H1 (cell line): ENCODE results near the gene TBC1D9. TPM values are rescaled to one million over a fixed set of nuclear protein-coding genes. Genes with fewer than 3 reads are reported as not detected.

Experiments
- CTCF ChIA-PET: fragments of 300-600 bp; sonication (Branson Sonifier 250); formaldehyde crosslinking; loops from one replicate; lab custom pipeline; 2021; ENCODE audit not compliant: partially characterized antibody; lab: Charles Lee
- POLR2A ChIA-PET: fragments of 300-600 bp; sonication (Branson Sonifier 250); formaldehyde crosslinking; loops from one replicate; lab custom pipeline; 2021; ENCODE audit warnings: inconsistent platforms; ENCODE audit not compliant: partially characterized antibody; lab: Charles Lee
- DNase-seq, 2 experiments: peaks; one replicate each; pipeline versions ENCODE4 v3.0.0 to v3.0.0-alpha.2; 2010 to 2022; ENCODE audit warnings: low spot score in 2 of 2, low read depth in 1 of 2, mixed read lengths in 1 of 2
- FAIRE-seq: peaks from 2 replicates; lab custom pipeline; 2011; peaks lifted over from hg19 to GRCh38; lab: Jason Lieb, UNC
- H2AFZ ChIP-seq: 2 replicates; pipeline ENCODE4 v1.8.1; 2012; ENCODE audit warnings: low read length, inconsistent platforms
- H2AK5ac ChIP-seq: 2 replicates; pipeline ENCODE4 v1.6.1; 2013; ENCODE audit warnings: low read depth, low read length
- H2BK120ac ChIP-seq: replicated peaks from 2 replicates; pipeline ENCODE3; 2013; ENCODE audit warnings: low read depth, low read length, inconsistent platforms
- H2BK12ac ChIP-seq: 2 replicates; pipeline ENCODE4 v1.6.1; 2013; ENCODE audit warnings: low read depth, low read length
- H2BK15ac ChIP-seq: 2 replicates; pipeline ENCODE4 v1.6.1; 2013; ENCODE audit warnings: low read length
- H2BK20ac ChIP-seq: 2 replicates; pipeline ENCODE4 v1.6.1; 2013; ENCODE audit warnings: low read length
- H2BK5ac ChIP-seq: 2 replicates; pipeline ENCODE4 v1.6.1; 2013; ENCODE audit warnings: low read depth, low read length
- H3K14ac ChIP-seq: 2 replicates; pipeline ENCODE4 v1.6.1; 2013; ENCODE audit warnings: inconsistent platforms; ENCODE audit not compliant: insufficient read length
- H3K18ac ChIP-seq: 2 replicates; pipeline ENCODE4 v1.6.1; 2013; ENCODE audit warnings: low read length; ENCODE audit errors: extremely low read depth
- H3K23ac ChIP-seq: 2 replicates; pipeline ENCODE4 v1.6.1; 2013; ENCODE audit warnings: inconsistent platforms; ENCODE audit not compliant: insufficient read length
- H3K23me2 ChIP-seq: 2 replicates; pipeline ENCODE4 v1.6.1; 2013; ENCODE audit warnings: low read depth, low read length
- H3K27ac ChIP-seq: 2 replicates; pipeline ENCODE4 v1.6.1; 2011; ENCODE audit warnings: low read depth, low read length, inconsistent platforms
- H3K27me3 ChIP-seq, 4 experiments: replicated peaks in 1 of 4; 1 replicate in 1 of 4; 2 replicates in 3 of 4; pipeline versions ENCODE4 v1.6.1 to v1.8.1; 2011 to 2013; ENCODE audit warnings: low read length in 3 of 4, mild to moderate bottlenecking in 3 of 4, inconsistent platforms in 2 of 4, mixed read lengths in 2 of 4, moderate library complexity in 1 of 4; ENCODE audit not compliant: control insufficient read depth in 3 of 4, insufficient read depth in 3 of 4; ENCODE audit errors: extremely low read depth in 1 of 4
- H3K36me3 ChIP-seq, 4 experiments: 2 replicates each; pipeline versions ENCODE4 v1.6.1 to v1.8.1; 2011 to 2013; ENCODE audit warnings: mild to moderate bottlenecking in 4 of 4, low read length in 3 of 4, moderate library complexity in 2 of 4, control low read depth in 1 of 4, inconsistent platforms in 1 of 4; ENCODE audit not compliant: insufficient read depth in 4 of 4, control insufficient read depth in 2 of 4
- H3K4ac ChIP-seq: replicated peaks from 2 replicates; pipeline ENCODE3; 2013; ENCODE audit warnings: low read length, low read depth, mixed read lengths, inconsistent platforms; ENCODE audit not compliant: insufficient read length
- H3K4me1 ChIP-seq, 4 experiments: replicated peaks in 1 of 4; 1 replicate in 1 of 4; 2 replicates in 3 of 4; pipeline versions ENCODE4 v1.6.1 to v1.8.1; 2011 to 2013; ENCODE audit warnings: low read length in 3 of 4, inconsistent platforms in 2 of 4, mixed read lengths in 1 of 4; ENCODE audit not compliant: insufficient read depth in 4 of 4, control insufficient read depth in 3 of 4
- H3K4me2 ChIP-seq, 2 experiments: 2 replicates each; pipeline versions ENCODE4 v1.6.1 to v1.8.1; 2011 to 2013; ENCODE audit warnings: low read depth in 2 of 2, low read length in 2 of 2, control low read depth in 1 of 2, inconsistent platforms in 1 of 2, mild to moderate bottlenecking in 1 of 2; ENCODE audit not compliant: insufficient read depth in 1 of 2
- H3K4me3 ChIP-seq, 4 experiments: fragments of 200-600, 300-600 bp in 1 of 4; sonication (generic), shearing (Covaris generic), sonication (Bioruptor Twin) in 1 of 4; 2 replicates each; pipeline versions ENCODE4 v1.5.1 to v1.8.1; 2011 to 2016; ENCODE audit warnings: low read length in 4 of 4, low read depth in 3 of 4, control low read depth in 2 of 4, inconsistent platforms in 2 of 4, mild to moderate bottlenecking in 2 of 4, mixed read lengths in 1 of 4, moderate library complexity in 1 of 4; ENCODE audit not compliant: insufficient read depth in 2 of 4; ENCODE audit errors: extremely low read depth in 1 of 4
- H3K56ac ChIP-seq: replicated peaks from 2 replicates; pipeline ENCODE3; 2013; ENCODE audit warnings: low read depth, mild to moderate bottlenecking, mixed read lengths, low read length, inconsistent platforms; ENCODE audit not compliant: insufficient read length
- H3K79me1 ChIP-seq: 2 replicates; pipeline ENCODE4 v1.6.1; 2013; ENCODE audit warnings: low read depth, low read length, control low read depth
- H3K79me2 ChIP-seq, 2 experiments: 2 replicates each; pipeline versions ENCODE4 v1.6.1 to v1.8.1; 2012 to 2013; ENCODE audit warnings: low read length in 2 of 2, mild to moderate bottlenecking in 2 of 2, inconsistent platforms in 1 of 2; ENCODE audit not compliant: insufficient read depth in 2 of 2, control insufficient read depth in 1 of 2
- H3K9ac ChIP-seq, 4 experiments: replicated peaks in 1 of 4; 1 replicate in 1 of 4; 2 replicates in 3 of 4; pipeline versions ENCODE4 v1.6.1 to v1.8.1; 2011 to 2013; ENCODE audit warnings: low read depth in 3 of 4, low read length in 3 of 4, control low read depth in 2 of 4, mild to moderate bottlenecking in 2 of 4, moderate library complexity in 2 of 4, inconsistent platforms in 1 of 4; ENCODE audit errors: extremely low read depth in 1 of 4
- H3K9me3 ChIP-seq, 2 experiments: 2 replicates each; pipeline versions ENCODE4 v1.6.1 to v1.8.1; 2012 to 2013; ENCODE audit warnings: mild to moderate bottlenecking in 2 of 2, moderate library complexity in 2 of 2, control low read depth in 1 of 2, inconsistent platforms in 1 of 2, low read depth in 1 of 2, low read length in 1 of 2, mixed read lengths in 1 of 2; ENCODE audit not compliant: insufficient read depth in 2 of 2
- H4K20me1 ChIP-seq, 2 experiments: replicated peaks in 1 of 2; 2 replicates each; pipeline versions ENCODE3 to v1.8.1; 2011 to 2013; ENCODE audit warnings: inconsistent platforms in 2 of 2, low read length in 2 of 2, mild to moderate bottlenecking in 1 of 2; ENCODE audit not compliant: insufficient read depth in 2 of 2, control insufficient read depth in 1 of 2
- H4K5ac ChIP-seq: 2 replicates; pipeline ENCODE4 v1.6.1; 2013; ENCODE audit warnings: low read length, low read depth, mixed read lengths, inconsistent platforms; ENCODE audit not compliant: insufficient read length
- H4K8ac ChIP-seq: 2 replicates; pipeline ENCODE4 v1.8.0; 2013; ENCODE audit warnings: mild to moderate bottlenecking, moderate library complexity, low read length, inconsistent platforms; ENCODE audit not compliant: insufficient read depth; ENCODE audit errors: extremely low read depth
- H4K91ac ChIP-seq: replicated peaks from 2 replicates; pipeline ENCODE3; 2013; ENCODE audit warnings: low read length, mixed read lengths, inconsistent platforms; ENCODE audit not compliant: insufficient read length
- BACH1 ChIP-seq: IDR thresholded peaks from 2 replicates; pipeline ENCODE4 v1.6.1; 2012; ENCODE audit warnings: low read length, improper control_type of control experiment
- CREB1 ChIP-seq: IDR thresholded peaks from 2 replicates; pipeline ENCODE4 v1.6.1; 2012; ENCODE audit warnings: inconsistent platforms
- EGR1 ChIP-seq: IDR thresholded peaks from 2 replicates; pipeline ENCODE4 v1.6.1; 2011; ENCODE audit warnings: low read depth, low read length, borderline replicate concordance
- HDAC6 ChIP-seq: IDR thresholded peaks from one replicate; pipeline ENCODE4 v1.7.1; 2012; ENCODE audit warnings: low read depth, mild to moderate bottlenecking, inconsistent platforms, low read length, moderate library complexity
- JUN ChIP-seq: IDR thresholded peaks from 2 replicates; pipeline ENCODE4 v1.6.1; 2011; ENCODE audit warnings: low read depth, mild to moderate bottlenecking, improper control_type of control experiment, low read length
- KDM1A ChIP-seq: fragments of 200-600, 300-600 bp; sonication (generic); IDR thresholded peaks from 2 replicates; pipeline ENCODE4 v1.7.1; 2016; ENCODE audit warnings: mild to moderate bottlenecking, low read length, borderline replicate concordance
- MAFK ChIP-seq: IDR thresholded peaks from 2 replicates; pipeline ENCODE4 v1.6.1; 2012; ENCODE audit warnings: low read depth, mild to moderate bottlenecking, improper control_type of control experiment, low read length
- NRF1 ChIP-seq: IDR thresholded peaks from 2 replicates; pipeline ENCODE4 v1.6.1; 2011; ENCODE audit warnings: mild to moderate bottlenecking, low read depth, low read length, improper control_type of control experiment
- SIRT6 ChIP-seq: IDR thresholded peaks from one replicate; pipeline ENCODE4 v1.7.1; 2012; ENCODE audit warnings: low read length, inconsistent platforms
- TAF1 ChIP-seq: IDR thresholded peaks from 2 replicates; pipeline ENCODE4 v1.6.1; 2011; ENCODE audit warnings: mild to moderate bottlenecking, low read depth, low read length
- polyA plus RNA-seq, 7 experiments: library from polyadenylated mRNA; depleted of rRNA in 3 of 7; stranded (reverse) in 5 of 7; unstranded in 2 of 7; fragments of >200 nt in 5 of 7; fragments of 200-250 nt in 2 of 7; gene quantifications; 1 replicate in 5 of 7; 2 replicates in 1 of 7; 4 replicates in 1 of 7; pipeline versions ENCODE4 v1.2.1 to v1.2.3, GENCODE V29; 2011 to 2013; ENCODE audit warnings: missing spikeins in 2 of 7, mixed read lengths in 2 of 7
- total RNA-seq: library from RNA; stranded (reverse); fragmentation: NEBNext Ultra II Directional; extraction: Animal tissue kit (Norgen Biotek cat#: 25700); gene quantifications from 2 replicates; pipeline ENCODE4 v1.2.1, GENCODE V29; 2021

TBC1D9 gene
- total and polyA plus RNA-seq, 2 of the 8 experiments (the other 6 are each of a cell fraction or from before 2014, with no cell fraction given), result 0.94 to 1.0 TPM

- H3K36me3 ChIP-seq, result no peaks in the 10 kb centered on the region
- H3K79me2 ChIP-seq, result no peaks in the 10 kb centered on the region
- no peaks in the 10 kb centered on the region for H3K79me1 ChIP-seq
- H3K9me3 ChIP-seq, result no peaks in the 10 kb centered on the region
- ChIA-PET CTCF (interaction anchor here (0.6 to 1.9 kb wide), 5 partner anchors 9 to 402 kb away, joined by 3 to 10 read pairs (median 3); no protein-coding TSS in a partner anchor), POLR2A (no interaction called here)
- DNase-seq (no peak), FAIRE-seq (no peak)
- no peak overlapping the region for H2BK15ac ChIP-seq
- H4K91ac ChIP-seq, result no peak overlapping the region
- H2AFZ ChIP-seq, result no peak overlapping the region
- no peak overlapping the region for H3K23ac ChIP-seq
- no peak overlapping the region for H3K18ac ChIP-seq
- H3K27me3 ChIP-seq, result peaks cover 0 to 44% (median 25%) of the 10 kb centered on the region in 4 experiments; a peak in 6 of 7 replicates
- no peak overlapping the region for H3K4ac ChIP-seq
- no peak overlapping the region for H3K9ac ChIP-seq
- no peak overlapping the region for H2BK20ac ChIP-seq
- no peak overlapping the region for H3K4me3 ChIP-seq
- H3K14ac ChIP-seq, result no peak overlapping the region
- H3K4me1 ChIP-seq, result peaks cover 0 to 4% (median 2%) of the 10 kb centered on the region in 4 experiments; a peak in 3 of 7 replicates
- H3K27ac ChIP-seq, result no peak overlapping the region
- H2AK5ac ChIP-seq, result no peak overlapping the region
- no peak overlapping the region for H4K5ac ChIP-seq
- H3K56ac ChIP-seq, result no peak overlapping the region
- H2BK120ac ChIP-seq, result no peak overlapping the region
- no peak overlapping the region for H4K8ac ChIP-seq
- no peak overlapping the region for H3K4me2 ChIP-seq
- TF ChIP-seq MAFK (no peak), JUN (no peak), CREB1 (no peak), HDAC6 (no peak), EGR1 (no peak), TAF1 (no peak), KDM1A (no peak), SIRT6 (no peak), BACH1 (no peak), NRF1 (no peak)
- TF ChIP-seq, all 59 proteins: peak for 0
- Histone ChIP-seq H4K20me1 (peaks cover 0 to 1% of the 10 kb centered on the region in 2 experiments), H2BK12ac (no peak overlapping the region), H3K23me2 (peaks cover 12% of the 10 kb centered on the region; the same call in 1 of the 2 replicates), H2BK5ac (no peak overlapping the region)
Observed at GRCh38 chr4:140752291-140753068, 3.7 kb downstream of the TBC1D9 start.
